SIG-M5 (cell line): ENCODE measurements around the gene DPCD.

ENCODE experiments used
- DNase-seq: peaks from one replicate; lab custom pipeline; 2025; lab: John Stamatoyannopoulos, UW

Gene DPCD

DNA sequence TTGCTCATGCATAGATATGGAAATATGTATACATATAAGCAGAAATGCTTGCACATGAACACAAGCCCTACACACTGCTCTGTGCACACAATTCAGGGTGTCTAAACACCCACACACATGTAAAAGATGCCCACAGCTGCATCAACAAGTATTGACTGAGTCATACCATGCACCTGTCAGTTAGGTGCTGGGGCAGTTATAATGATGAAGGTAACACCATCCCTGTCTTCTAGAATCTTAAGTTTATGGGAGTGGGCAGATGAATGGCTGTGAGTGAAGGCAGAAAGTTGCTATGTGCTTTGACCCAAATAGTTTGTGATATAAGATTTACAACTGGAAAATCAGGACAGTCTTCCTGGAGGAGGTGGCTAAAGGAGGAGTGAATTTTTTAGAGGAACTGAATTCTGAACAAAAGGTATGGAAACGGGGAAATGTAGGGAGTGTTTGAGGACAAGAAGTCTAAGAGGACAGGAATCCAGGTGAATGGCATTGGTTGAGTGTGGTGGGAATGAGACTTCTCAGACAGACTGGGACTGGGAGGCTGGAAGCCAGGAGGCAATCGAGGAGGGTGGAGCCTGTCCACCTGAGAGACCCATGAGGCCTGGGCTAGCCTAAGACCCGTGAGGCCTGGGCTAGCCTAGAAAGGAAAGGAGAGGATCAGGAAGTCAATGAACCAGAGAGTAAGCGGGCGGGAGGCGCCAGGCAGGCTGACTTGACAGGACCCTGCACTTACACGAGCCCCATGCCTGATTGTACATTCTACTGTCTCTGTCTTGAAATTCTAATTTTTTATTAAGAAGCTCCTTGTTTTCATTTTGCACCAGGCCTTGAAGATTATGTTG, 20.7 kb upstream of the DPCD start:
- no peak for DNase-seq

DNA sequence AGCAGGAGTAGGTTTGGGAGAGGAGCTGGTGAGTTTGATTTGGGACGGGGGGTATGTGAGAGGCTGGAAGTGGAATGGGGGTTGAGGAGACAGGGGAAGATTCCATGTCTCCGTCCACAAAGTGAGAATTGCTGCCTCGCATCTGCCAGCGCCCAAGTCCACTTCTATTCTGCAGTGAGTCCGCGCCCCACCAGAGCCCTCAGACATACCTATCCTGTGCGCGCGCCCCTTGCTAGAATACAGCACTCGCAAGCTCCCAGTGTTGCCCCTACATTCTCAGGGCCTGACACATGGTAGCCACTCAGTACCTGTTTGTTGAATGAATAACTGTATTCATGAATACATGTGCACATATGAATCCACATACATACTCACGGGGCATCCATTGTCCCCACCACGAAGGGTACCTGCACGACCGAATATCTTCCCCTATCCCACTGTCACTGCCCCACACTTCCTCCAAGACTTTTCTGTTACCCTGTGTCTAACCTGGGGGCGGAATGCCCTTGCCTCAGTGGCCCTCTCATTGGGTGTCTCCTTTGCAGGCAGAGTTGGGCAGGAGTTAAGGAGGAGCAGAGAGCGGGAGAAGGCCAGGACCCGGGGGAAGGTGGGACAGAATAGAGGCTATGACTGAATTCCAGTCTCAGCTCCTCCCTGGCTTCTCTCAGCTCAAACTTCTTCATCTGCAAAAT, 19.9 kb upstream of the DPCD start:
- no peak for DNase-seq

DNA sequence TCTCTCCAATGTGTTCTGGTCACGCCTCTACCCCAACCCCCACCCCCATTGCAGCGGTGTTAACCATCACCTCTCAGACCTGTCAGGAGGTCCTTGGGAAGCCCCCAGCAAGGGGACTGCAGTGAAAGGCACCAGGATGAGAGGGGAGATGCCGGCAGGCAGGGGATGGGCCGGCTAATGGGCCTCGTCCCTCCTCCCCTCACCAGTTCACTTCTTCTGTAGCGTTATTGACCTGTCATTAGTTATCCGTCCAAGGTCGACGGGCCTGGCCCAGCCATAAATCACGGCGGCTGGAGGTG, 18.8 kb upstream of the DPCD start:
- DNase-seq: no peak

DNA sequence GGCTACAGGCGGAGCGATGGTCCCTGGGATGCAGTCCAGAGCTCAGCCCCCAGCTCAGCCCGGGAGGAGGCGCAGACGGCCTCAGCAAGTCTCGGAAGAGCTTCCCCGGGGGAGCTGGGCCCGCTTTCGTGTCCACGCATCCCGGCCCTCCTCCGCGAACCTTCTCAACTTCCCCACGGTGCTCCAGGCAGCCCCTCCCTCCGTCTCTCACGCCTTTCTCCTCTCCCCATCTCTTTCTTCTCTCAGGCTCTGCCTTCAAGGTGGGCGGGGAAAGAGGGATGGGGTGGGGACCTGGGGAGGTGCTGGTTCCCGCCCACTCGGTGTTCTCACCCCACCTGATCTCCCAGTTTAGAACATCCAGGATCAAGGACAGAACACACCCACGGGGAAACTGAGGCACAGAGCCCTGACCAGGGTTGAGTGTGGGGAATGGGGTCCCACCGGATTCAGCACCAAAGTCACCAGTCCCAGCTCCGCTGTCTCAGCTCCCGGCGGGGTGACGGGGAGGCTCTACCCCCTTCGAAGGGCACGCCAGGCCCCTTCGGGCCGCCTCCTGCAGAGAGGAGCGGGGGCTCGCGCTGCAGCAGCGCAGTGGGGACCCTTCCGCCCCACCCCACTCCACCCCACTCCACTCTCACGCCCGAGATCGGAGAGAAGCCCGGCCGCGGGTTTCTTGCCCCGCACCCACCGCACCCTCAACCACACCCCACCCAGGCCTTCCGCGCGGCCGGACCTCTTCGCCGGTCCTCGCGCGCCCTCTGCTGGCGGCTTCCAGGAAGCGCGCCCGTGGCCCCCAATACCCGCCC, 18.3 kb upstream of the DPCD start:
- no peak for DNase-seq

DNA sequence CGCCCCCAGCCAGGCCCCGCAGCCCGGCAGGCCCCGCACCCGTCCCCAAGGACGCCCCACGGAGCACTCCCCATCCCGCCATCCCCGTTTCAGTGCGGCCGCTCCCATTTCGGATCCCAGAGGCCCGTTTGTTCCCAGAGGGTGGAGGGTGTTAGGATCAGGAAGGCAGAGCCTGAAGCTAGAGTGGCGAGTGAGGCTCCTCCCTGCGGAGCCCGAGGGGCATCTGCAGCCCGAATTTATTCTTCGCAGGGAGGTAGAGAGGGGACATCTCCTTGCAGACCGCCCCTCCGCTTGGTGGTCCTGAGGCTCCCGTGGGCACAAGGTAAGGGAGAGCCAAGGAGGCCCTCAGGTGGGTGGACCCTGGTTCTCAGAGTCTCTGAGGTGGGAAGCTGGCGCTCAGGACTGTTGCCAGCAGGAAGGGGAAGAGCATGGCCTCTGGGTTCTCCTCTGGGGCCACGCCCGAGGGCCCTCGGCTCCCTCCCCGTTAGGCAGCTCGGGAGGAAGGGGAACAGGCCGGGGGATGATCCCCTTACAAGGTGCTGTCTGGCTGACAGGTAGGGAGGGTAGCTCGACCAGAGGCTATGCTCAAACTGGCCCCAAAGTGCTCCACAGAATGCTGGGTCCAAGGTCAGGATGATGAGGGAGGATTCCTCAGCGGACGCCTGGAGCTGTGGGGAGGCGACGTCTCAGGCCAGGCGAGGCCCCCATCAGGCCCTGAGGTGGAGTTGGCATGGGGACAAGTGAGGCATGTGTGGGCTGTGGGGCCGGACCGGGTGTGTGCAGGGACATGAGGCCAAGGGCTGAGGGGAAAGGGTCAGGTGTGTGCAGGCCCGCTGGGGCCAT, 17.5 kb upstream of the DPCD start:
- DNase-seq: no peak

DNA sequence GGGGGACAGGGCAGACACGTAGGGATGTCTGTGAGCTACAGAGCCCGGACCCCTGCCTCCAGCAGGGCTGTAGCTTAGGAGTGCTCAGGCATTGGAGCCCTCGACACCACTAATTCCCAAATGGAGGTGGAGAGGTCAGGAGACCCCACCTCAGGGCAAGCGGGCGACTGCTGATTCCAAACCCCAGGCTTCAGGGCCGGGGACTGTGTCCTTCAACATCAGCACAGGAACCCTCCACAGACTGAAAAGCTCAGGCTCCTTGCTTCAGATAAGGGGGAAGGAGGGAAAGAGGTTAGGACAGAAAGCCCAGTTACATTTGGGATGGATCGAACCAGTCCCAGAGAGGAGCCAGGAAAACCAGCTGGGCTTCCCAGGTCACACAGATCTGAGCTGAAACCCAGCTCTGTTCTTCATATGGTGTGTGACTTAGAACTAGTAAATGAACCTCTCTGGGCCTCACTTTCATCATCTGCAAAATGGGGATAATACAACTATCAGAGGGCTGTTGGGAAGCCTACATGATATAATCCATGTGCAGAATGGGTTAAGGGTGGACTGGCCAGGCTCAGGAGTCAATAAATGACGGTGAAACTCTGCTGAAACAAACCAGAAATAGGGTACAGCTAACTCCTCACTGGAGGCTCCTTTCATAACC, 16.7 kb upstream of the DPCD start:
- DNase-seq: no peak

DNA sequence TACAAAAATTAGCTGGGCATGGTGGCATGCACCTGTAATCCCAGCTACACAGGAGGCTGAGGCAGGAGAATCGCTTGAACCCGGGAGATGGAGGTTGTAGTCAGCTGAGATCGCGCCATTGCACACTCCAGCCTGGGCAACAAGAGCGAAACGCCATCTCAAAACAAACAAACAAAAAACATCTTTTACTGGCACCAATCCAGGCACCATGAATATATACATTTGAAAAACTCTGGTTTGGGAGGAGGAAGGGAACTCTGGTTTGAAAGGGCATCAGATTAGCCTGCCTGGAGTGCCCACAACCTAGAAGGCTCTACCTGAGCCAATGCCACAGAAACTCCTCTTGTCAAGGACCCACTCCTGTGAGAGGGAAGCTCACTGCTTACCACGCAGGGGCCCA, 16.0 kb upstream of the DPCD start:
- no peak for DNase-seq

DNA sequence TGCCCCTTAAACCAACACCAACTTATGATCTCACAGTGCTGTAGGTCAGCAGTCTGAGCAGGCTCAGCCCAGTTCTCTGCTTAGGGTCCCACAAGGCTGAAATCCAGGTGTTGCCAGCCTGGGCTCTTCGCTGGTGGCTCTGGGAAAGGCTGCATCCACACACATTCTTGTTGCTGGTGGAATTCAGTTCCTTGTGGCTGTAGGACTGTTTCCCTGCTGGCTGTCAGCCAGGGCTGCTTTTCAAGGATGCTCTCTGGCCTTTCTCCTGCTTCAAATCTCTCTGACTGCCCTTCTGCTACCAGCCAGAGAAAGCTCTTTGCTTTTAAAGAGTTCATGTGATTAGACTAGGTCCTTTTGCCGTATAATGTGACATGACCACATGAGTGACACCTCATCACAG, 15.3 kb upstream of the DPCD start:
- no peak for DNase-seq

DNA sequence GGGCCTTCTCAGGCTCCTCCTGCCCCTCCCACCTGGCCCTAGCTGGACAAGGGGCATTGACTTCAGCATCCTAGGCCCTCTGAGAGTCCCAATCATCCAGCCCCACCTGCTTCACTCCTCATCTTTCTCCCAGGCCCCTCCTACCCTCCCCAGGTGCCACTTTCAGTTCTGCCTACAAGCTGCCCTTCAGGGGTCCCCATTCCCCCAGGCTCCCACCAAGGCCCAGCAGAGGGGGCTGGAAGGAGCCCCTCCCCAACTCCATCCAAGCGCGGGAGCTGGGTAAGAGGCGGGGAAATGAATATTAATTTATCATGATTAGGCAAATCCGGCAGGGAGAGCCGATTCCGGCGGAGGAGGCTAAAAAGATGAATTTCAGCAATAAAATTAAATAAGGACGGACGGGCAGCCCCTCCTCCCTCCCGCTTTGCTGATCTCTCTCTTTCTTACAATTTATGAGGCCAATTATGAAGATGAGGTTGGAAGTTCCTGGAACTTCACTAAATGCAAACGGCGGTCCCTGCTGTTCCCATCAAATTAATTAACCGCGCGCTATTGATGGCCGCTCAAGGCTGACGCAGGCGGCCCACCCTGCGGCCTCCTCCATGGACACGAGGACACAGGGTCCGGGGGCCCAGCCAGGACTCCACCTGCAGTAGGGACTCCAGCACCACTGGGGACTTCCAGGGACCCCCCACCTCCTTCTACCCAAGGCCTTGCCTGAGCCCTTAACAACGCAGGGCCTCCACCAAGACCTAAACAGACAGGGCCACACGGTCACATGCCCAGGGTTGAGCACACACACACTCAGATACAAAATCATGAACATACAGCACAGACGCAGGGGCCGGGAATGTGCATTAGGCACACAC, 14.0 kb upstream of the DPCD start:
- no peak for DNase-seq

DNA sequence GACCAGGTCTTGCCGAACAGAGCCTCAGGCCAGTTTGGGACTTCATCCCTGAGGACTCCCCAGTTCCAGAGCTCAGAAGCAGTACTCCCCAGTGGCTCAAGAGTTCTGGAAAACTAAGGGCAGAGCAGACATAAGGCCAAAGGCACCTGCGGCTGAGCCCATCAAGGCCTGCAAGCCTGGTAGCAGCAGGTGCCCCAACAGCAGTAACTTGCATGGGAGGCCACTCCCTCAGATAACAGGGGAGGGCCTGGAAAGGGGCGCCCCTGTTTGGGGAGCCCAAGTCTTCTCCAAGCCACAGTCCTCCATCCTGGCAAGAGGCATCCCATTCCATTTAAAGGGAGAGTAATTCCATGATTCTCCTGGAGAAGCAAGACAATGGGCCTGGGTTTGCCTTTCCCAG, 13.0 kb upstream of the DPCD start:
- no peak for DNase-seq

DNA sequence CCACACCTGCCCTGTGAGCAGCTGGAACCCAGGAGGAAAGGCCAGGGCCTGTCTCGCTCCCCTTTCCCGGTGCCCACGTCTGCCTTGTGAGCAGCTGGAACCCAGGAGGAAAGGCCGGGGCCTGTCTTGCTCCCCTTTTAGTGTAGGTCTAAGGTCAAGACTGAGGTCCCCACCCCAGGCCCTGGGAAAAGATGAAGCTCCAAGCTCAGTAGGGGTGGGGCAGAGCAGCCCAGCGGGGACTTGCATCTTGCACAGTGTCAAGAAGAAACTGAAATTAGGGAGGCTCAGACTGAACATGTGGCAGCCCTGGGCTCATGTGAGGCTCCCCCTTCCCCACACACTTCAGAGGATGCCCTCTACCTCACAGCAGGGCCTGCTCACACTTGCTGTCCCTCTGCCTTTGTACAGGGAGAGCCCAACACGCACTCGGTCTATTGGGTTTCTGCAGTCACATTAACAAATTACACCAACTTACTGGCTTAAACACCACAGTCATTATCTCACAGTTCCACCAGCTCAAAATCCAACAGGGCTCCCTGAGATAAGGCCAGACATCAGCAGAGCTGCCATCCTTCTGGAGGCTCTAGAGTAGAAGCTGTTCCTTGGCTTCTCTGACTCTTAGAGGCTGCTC, 12.4 kb upstream of the DPCD start:
- no peak for DNase-seq

DNA sequence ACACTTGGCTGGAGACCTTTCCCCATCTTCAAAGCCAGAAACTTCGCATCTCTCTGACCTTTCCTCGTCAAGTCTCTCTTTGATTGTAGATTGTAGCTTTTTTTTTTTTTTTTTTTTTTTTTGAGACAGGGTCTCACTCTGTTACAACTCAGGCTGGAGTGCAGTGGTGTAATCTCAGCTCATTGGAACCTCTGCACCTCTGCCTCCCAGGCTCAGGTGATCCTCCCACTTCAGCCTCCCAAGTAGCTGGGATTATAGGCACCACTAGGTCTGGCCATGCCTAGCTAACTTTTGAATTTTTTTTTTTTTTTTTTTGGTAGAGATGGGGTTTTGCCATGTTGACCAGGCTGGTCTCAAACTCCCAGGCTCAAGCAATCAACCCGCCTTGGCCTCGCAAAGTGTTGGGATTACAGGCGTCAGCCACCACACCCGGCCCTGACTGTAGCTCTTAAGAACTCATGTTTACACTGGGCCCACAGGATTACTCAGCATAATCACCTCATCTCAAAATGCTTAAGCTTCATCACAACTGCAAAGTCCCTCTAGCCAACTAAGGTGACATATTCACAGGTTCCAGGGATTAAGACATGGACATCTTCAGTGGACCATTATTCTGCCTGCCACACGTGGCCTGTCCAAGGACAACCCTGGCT, 11.8 kb upstream of the DPCD start:
- no peak for DNase-seq

DNA sequence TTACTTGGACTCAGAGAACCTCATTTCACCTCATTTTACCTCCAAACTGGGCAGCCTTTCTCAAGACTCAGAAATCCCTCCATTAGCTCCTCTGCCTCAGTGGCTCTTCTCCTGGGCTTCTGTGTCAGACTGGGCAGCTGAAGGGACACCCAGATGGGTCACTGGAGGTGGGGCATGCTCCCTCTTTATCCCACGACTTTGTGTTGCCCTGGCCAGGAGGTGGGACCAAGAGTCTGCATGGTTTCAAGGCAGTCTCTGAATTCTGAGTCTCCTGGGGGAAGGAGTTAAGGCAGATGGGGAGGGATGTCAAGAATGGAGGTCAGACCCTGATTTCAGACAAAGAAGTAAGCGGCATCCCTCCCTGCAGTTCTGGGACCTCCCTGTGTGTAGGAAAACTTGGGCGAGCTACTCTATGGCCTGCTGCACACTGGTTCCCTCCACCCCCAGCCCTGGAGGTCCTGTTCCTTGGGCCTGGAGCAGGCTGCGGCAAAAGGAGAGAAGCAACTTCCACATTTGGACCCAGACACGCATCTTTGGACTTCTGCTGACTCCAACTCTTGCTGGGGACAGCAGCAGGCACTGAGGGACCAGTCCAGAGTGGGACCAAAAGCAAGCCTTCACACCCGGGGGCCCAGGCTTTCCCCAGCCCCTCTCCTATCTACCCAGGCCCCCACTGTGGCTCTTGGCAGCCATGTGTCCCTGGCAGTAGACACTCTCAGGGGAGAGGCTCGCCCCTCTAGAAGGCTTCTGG, 10.8 kb upstream of the DPCD start:
- DNase-seq: no peak

DNA sequence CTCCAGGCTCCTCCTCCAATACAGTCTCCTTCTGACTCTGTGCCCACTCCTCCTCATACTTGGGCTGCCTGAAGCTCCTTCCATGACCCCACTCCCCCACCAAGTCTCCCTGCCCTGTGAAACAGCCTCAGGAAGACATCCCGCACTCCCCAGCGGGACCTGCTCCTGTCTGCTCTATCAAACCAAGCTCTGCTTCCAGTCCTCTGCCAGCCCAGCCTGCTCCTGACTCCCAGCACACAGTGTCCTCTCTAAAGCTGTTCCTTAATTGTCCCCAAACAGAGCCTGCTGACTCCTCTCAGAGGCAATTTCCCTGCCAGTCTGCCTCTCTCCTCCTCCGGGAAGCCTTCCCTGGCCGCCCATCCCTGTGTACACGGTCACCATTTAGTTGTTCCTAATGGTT, 9.9 kb upstream of the DPCD start:
- no peak for DNase-seq

DNA sequence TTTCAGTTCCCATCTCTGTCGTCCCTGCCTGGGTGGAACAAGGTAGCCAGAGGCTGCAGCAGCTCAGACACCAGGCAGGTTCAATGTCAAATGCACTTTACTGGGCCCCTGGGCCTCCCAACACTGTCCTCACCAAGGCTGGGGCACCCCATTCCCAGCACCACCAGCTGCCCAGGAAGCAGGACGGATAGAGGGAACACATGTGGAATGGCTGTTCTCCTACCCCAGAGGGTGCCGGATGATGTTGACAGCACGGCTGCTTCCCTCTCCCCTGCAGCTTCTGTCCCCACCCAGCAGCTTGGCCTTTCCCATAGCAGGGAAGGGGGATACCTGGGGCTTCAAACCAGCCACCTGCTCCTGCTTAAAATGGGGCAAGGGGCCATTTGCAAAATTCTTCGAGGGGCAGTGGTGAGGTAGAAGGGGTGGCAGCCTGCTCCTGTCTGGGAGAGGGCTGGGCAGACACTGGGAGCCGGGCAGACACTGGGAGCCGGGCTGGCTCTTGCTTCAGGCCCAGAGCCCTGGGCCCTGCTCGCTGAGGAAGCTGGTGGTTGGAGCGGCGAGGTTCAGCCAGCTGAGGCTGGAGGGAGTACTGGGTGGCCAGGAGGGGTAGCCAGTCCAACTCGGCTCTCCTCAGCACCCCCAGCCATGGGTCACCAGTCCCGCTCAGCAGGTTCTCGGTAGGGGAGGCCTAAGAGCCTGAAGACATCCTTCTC, 9.2 kb upstream of the DPCD start:
- no peak for DNase-seq

DNA sequence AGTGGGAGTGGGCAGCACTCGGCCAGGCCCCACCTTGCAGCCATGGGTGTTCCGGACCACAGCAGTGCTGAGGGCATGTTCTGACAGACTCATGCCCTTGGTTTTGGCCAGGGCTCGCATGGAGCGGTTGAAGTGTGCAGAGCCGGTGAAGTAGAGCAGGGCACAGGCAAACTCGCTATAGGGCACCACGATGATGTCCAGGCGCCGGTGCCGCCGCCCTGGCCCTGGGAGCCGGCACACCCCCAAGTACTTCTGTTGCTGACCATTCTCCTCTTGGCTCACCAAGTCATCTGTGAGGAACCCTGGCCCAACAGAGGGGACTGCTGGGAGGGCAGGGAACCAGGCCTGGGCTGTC, 8.6 kb upstream of the DPCD start:
- DNase-seq: no peak

DNA sequence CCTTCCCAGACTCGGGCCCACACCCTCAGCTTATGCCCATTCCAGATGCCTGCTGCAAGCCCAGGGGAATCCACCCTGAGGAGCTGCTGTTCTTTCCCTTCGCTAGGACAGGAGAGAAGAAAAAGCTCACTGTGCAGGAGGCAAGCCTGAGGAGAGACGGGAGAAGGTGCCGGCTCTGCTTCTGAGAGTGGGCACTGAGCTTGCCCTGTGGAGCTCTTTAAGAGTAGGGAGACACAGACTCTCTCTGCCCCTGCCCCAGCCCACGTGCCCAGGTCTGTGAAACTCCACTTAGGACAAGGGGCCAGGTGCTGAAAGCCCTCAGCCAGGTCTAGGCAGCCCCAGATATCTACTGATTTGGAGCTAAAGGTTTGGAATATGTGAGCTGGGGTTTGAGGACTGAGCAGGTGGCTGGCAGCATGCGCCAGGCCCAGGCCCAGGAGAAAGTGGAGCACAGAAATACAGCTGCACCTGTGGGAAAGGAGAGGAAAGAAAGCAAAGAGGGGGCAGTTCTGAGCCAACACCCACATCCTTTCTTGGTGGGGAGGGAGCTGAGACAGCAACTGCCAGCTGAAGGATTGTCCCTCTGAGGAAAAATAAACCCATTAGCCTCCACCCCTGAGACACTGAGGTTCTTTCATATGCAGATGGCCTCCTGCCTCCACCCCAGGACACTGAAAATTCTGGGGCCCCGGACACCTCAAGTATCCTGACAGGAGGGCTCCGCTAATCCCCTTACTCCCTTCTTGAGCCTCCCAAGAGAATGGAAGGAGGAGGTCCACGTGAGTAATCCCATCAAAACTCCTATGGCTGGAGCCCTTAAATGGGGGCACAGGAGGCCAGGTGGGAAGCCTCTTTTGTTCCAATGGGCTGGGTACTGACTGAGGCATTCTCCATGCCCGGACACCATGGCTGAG, 7.4 kb upstream of the DPCD start:
- DNase-seq: no peak
